Measurements from ENCODE around the gene UVSSA.
"Not testable (repeated sequence)": the region's sequence is repeated elsewhere in the genome, so short reads cannot be mapped to it uniquely, and the experiment has no call there.

UVSSA gene

DNA sequence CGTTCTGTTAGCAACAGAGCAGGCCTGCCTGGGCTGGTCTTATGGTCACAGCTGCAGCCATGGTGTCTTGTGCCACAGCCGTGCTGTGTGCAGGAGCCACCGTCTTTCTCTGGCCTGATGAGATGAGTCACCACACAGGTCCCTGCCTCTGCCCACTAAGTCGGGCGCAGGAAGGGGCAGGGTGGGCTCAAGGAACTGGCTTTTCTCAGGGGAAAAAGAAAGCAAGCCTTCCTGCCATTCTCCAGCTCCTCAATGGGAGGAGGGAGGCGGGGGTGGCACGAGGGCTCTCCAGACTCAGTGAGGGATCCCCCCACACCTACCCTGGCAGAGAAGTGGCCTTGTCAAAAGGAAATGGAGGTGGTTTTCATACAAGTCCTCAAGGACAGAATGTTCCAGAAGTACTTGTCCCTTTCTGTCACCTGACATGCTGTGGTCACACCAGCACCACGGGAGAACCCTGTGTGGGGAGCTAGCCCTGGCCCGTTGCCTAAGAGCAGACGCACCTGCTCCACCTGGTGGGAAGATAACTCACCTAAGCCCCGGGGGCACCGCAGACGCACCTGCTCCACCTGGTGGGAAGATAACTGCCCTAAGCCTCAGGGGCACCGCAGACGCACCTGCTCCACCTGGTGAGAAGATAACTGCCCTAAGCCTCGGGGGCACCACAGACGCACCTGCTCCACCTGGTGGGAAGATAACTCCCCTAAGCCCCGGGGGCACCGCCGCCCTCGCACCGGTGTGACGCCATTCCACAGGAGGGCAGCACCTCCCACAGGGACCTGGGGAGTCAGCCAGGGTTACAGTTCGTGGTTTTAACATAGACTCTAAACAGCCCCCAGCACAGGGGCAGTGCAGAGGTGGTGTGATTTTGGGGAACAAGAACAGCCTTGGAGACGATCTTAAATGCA lies 18.5 kb downstream of the UVSSA start:
- DNase-seq, result peak; percentile 59 to 82

DNA sequence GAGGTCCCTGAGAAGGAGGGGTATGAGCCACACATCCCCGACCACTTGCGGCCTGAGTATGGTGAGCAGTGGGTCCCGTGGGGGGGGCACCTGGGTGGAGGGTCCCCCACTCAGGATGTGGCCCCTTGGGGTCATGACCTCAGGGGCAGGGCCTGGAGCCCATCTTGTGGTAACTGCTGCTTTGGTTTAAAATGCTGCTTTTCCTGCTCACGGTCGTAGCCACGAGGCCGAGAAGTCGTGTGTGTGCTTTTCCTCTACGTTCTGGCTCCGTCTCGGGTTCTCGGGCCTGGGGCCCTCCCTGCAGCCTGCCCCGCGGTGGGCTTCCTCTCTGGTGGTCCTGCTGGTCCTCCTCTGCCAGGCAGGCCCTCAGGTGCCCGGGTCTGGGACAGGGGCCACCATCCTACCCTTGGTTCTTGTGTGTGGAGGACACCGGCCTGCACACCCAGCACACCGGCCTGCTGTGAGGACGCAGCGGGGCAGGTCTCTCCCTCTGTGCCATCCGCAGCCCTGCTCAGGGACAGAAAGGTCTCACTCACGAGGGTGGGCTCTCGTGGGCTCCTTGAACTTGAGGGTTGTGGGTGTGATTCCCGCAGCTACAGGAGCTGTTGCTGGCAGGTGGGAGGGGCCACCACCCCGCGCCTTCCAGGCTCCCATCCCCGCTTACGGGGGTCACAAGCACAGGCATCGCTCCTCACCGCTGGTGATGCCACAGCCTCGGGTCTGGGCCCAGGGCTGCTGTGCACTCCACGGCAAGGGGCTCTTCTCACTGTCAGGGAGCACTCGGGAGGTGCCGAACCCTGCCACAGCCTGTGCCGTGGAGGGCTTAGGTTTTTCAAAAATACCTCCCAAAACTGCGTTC lies 19.6 kb downstream of the UVSSA start:
- no peak for DNase-seq

GRCh38 chr4:1367230-1367935 lies 20.4 kb downstream of the UVSSA start:
- DNase-seq, result no peak

- no peak for DNase-seq
Measured at GRCh38 chr4:1367936-1368289, 20.9 kb downstream of the UVSSA start.

- no peak for DNase-seq
Measured at GRCh38 chr4:1368421-1369090, 21.5 kb downstream of the UVSSA start.

GRCh38 chr4:1369091-1369450 lies 22.1 kb downstream of the UVSSA start:
- no peak for DNase-seq

GRCh38 chr4:1369479-1370079 lies 22.6 kb downstream of the UVSSA start:
- no peak for DNase-seq

DNA sequence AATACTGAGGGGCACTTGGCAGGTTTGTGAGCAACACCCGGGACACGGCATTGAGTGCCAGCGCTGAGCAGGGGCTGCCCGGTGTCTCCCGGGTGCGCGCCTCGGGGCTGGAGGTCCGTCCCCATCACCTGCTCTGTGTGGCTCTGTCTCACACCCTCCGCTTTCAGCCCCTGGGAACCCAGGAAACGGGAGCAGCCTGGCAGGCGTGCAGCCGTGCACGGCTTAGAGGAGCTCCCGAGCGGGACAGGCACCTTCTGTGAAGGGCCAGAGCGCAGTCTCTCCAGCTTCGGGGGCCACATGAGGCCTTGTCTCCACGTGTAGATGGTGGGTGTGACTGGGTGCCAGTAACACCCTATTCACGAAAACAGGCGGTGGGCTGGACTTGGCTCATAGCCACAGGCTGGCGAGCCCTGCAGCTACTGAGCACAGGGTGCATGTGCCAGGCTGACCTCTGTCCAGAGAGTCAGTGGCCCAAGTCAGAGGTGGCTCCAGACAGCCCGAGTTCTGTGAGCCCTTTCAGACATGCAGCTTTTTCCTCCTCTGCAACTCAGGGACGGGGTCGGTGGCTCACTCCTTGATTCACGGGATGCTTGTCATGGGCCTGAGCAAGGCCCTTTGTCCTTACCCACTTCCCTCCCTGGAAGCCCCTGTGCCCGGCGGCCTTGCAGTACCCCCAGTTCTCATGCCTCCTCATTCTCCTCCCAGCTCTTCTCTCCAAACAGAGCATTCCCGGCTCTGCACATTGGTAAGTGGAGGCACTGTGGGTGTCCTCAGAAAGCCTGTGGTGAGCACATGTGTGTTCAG lies 23.5 kb downstream of the UVSSA start:
- DNase-seq, result no peak

- no peak for DNase-seq
Measured at GRCh38 chr4:1371176-1372165, 24.5 kb downstream of the UVSSA start.

GRCh38 chr4:1372576-1372975 lies 25.6 kb downstream of the UVSSA start:
- not testable (repeated sequence) for DNase-seq

DNA sequence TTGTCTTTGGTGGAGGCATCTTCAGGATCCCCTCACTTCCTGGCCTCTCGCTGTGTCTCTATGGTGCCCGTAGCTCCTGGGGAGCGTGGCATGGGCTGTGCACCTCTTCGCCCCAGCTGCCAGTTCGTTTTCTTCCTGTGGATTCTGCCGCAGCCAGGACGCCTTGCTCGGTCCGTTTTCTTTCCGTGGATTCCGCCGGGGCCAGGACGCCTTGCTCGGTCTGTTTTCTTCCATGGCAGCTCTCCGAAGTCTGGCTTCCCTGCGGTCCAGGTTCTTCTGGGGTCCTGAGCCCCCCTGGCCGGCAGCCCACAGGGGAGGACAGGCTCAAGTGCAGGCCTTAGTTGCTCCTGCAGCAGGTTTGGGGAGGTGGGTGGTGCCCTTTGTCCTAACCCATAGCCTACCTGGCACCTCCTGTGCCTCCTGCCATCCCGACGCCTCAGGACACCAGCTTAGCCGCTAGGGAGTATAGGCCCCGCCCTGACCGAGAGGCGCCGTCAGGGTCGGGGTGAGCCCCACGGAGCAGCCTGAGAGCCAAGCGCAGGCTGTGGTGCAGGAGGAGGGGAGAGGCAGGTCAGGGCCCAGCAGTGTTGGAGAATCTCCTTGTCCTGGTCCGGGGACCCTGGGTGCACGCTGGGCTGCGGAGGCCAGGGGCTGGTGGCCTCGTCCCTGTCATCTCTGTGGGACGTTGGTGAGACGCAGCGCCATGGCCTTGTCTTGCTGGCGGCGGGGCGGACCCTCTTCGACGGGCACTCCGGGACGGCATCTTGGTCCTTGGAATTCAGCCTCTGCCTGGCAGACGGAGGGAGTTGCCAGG lies 27.1 kb downstream of the UVSSA start:
- no peak for DNase-seq

- DNase-seq, result no peak
Measured at GRCh38 chr4:1374706-1375045, 27.7 kb downstream of the UVSSA start.

GRCh38 chr4:1375051-1375721 lies 28.2 kb downstream of the UVSSA start:
- no peak for DNase-seq

GRCh38 chr4:1375761-1376322 lies 28.8 kb downstream of the UVSSA start:
- DNase-seq, result no peak

- DNase-seq, result no peak
Measured at GRCh38 chr4:1376391-1376840, 29.4 kb downstream of the UVSSA start.

DNA sequence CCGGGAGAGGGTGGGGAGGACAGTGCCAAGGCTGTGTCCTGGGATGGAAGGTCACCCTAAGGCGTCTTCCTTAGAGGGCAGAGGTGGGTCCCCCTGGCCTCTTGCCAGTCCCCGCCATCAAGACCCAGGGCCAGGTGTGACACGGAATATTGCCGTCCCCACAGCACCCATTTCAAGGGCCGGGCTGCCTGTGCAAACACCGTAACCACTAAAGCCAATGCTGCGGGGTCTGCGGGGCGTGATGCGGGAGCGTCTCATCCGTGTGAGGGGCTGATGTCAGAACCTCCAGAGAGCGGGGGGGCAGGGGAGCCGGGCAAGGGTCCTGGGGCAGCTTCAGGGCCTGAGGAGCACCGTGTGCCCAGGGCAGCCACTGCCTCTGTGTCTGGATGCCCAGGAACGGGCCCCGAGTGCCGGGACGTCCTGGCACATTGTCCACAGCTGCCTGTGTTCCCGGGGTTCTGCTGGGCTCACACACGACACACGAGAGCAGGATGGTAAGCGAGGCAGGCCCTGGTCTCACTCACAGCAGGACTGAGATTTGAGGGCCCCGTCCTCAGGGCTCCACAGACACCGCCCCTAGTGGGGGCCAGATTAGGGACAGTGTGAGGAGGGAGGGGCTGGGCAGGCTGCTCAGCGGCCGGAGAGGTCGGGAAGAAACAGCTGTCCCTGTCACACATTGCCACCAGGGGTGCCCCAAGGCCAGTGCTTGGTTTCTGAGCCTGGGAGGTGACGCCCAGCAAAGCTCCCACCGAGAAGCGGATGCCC lies 30.0 kb downstream of the UVSSA start:
- no peak for DNase-seq

DNA sequence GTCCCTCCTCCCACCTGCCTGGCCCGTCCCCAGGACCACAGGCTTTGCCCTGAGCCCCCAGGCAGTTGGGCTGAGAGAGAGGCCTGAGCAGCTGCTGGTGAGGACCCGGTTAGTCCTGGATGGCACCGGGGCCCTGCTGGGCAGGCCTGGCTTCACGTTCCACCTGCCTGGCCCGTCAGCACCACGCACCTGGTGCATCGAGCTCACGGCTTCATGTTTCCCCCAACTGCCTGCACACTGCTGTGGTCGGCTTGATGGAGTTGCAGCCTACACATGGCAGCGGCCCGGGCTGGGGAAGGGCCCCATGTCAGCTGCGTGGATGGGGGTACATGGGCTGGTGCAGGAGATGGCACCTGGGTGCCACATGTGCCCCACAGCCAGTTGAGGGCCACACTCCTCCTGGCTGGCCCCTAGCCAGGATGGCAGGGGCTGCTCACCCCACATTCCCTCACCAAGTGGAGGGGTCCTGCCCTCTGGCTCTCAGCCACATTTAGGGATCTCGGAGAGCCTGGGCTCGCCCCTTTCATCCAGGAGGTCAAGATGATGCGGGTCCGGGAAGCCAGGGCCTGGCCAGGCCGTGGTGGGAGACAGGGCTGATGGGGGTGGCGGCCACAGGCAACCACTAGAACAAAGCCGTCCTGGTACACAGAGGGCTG lies 30.7 kb downstream of the UVSSA start:
- DNase-seq, result no peak
